Naive thymus-derived CD8-positive, alpha-beta T cell (primary cell): ENCODE measurements around the gene TCF25. TPM values are rescaled to one million over a fixed set of nuclear protein-coding genes. Genes with fewer than 3 reads are reported as not detected.

Source experiments
- ATAC-seq, 2 donors: fragments of 150-1000 bp; cut with Tn5 transposase in 1 of 2; sonication (Bioruptor Pico), chemical (Tn5 transposase) in 1 of 2; 1 replicate in 1 of 2; 2 replicates in 1 of 2; pipeline ENCODE4 v1.10.0; 2021; ENCODE audit warnings: mild to moderate bottlenecking in 2 of 2, moderate library complexity in 2 of 2
- POLR2A ChIA-PET: fragments of 350-600 bp; sonication (Branson Sonifier 250); formaldehyde crosslinking; loops from one replicate; lab custom pipeline; 2021; ENCODE audit warnings: antibody characterized with exemption; lab: Charles Lee
- DNase-seq, 10 donors: peaks; one replicate each; pipeline versions ENCODE4 v3.0.0 to v3.0.0-alpha.2; 2020 to 2022
- H3K27ac Mint-ChIP-seq, 10 donors: one replicate each; pipeline ENCODE4 v1.8.0; 2020 to 2022; ENCODE audit warnings: mild to moderate bottlenecking in 10 of 10, mixed read lengths in 10 of 10, moderate library complexity in 4 of 10, inconsistent platforms in 1 of 10
- H3K27me3 Mint-ChIP-seq, 5 donors: one replicate each; pipeline ENCODE4 v1.8.0; 2021 to 2022; ENCODE audit warnings: mixed read lengths in 5 of 5
- H3K36me3 Mint-ChIP-seq, 3 donors: one replicate each; pipeline ENCODE4 v1.8.0; 2020 to 2022; ENCODE audit warnings: mixed read lengths in 3 of 3, mild to moderate bottlenecking in 2 of 3, inconsistent platforms in 1 of 3
- H3K4me1 Mint-ChIP-seq, 4 donors: one replicate each; pipeline ENCODE4 v1.8.0; 2021 to 2022; ENCODE audit warnings: mixed read lengths in 4 of 4
- H3K4me3 Mint-ChIP-seq, 10 donors: one replicate each; pipeline ENCODE4 v1.8.0; 2020 to 2022; ENCODE audit warnings: mild to moderate bottlenecking in 10 of 10, mixed read lengths in 10 of 10, moderate library complexity in 6 of 10, inconsistent platforms in 1 of 10
- H3K9me3 Mint-ChIP-seq, 9 donors: one replicate each; pipeline ENCODE4 v1.8.0; 2020 to 2022; ENCODE audit warnings: mixed read lengths in 9 of 9, mild to moderate bottlenecking in 3 of 9, inconsistent platforms in 1 of 9, moderate library complexity in 1 of 9
- polyA plus RNA-seq, 3 donors: library from polyadenylated mRNA; unstranded; fragments of 300-500 nt; fragmentation: Illumina TruSeq; gene quantifications; one replicate each; pipeline ENCODE4 v1.2.3, GENCODE V29; 2021
- total RNA-seq, 8 experiments: library from RNA in 2 of 8; stranded (reverse) in 2 of 8; gene quantifications; one replicate each; pipeline ENCODE4 v1.2.3 and lab custom pipeline; 2021 to 2026

The TCF25 gene
- total and polyA plus RNA-seq, 5 experiments from 2014 or later: 86.8 to 294 (median 107) TPM

- Mint-ChIP-seq H3K4me3 (no peak overlapping the region), H3K9me3 (no peaks in the 10 kb centered on the region), H3K27ac (no peak overlapping the region), H3K27me3 (peaks cover 0 to 5% (median 0%) of the 10 kb centered on the region in 5 donors), H3K4me1 (peaks cover 3 to 52% (median 17%) of the 10 kb centered on the region in 4 donors), H3K36me3 (peaks cover 0 to 11% (median 0%) of the 10 kb centered on the region in 3 donors)
- peak in 1 of 10 donors; percentile 13 for DNase-seq
- POLR2A ChIA-PET: no interaction called here
- ATAC-seq: no peak
Observed at GRCh38 chr16:89952049-89952448, 78.7 kb downstream of the TCF25 start.

DNA sequence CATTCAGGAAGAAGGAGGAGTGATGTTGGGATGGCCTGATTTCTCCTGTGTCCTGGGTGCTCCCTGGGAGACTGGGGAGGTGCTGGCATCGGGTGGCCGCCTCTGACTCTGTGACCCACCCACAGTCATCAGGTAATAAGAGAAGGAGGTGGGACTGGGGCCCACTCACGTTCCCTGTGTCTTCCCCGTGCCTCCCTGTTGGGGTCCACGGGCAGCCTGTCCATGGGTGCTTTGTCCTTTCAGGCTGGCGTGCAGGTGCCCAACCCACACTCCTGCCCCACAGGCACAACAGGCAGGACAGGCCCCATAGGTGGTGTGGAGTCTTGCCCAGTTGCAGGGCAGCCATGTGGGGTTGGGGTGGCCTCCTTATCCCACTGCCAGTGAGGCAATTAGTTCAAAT is 79.2 kb downstream of the TCF25 start:
- Mint-ChIP-seq H3K4me1 (peaks cover 3 to 50% (median 14%) of the 10 kb centered on the region in 4 donors), H3K9me3 (no peaks in the 10 kb centered on the region)
- no peak for ATAC-seq

DNA sequence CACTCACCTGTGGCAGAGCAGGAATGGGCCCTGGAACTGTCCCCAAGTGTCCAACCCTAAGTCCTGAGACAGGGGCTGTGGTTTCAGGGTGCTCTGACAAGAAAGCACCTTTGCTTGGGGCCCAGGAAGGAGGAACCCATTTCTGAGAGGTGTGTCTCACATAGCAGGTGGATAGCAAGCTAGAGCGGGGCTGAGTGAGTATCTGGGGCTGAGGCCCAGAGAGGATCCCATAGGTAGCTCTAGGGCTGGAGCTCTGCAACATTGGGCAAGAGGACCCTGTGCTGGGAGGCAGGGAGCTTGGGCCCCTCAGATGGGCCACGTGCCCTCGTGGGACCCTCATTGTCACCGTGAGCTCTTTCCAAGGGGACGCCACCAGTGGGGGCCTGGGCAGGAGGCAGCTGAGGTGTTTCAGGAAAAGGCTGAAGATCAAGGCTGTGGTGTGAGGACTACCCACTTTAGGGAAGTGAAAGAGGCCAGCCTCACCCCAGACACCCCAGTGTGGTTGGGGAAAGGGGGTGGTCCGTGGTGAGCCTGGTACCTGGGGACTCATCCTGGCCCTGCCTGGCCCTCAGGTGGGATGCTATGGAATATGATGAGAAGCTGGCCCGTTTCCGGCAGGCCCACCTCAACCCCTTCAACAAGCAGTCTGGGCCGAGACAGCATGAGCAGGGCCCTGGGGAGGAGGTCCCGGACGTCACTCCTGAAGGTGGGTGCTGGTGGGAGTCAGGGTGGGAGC is 80.4 kb downstream of the TCF25 start:
- Mint-ChIP-seq H3K4me3 (peak overlapping the region in 1 of 10 donors; percentile 19), H3K27me3 (no peaks in the 10 kb centered on the region), H3K9me3 (no peaks in the 10 kb centered on the region), H3K36me3 (peaks cover 0 to 15% (median 3%) of the 10 kb centered on the region in 3 donors), H3K27ac (no peak overlapping the region), H3K4me1 (peaks cover 3 to 45% (median 7%) of the 10 kb centered on the region in 4 donors)
- DNase-seq: peak in 1 of 10 donors; percentile 52
- ATAC-seq: no peak
- POLR2A ChIA-PET: interaction anchor here (1.1 kb wide), 1 partner anchor 18 kb away, joined by 3 read pairs; no protein-coding TSS in a partner anchor

More for the DNA sequence above, 79.2 kb downstream of the TCF25 start:
- Mint-ChIP-seq H3K4me3 (no peak overlapping the region), H3K27me3 (peaks cover 0 to under 1% (median 0%) of the 10 kb centered on the region in 5 donors), H3K27ac (no peak overlapping the region), H3K36me3 (peaks cover 0 to 12% (median 0%) of the 10 kb centered on the region in 3 donors)
- no peak for DNase-seq
- POLR2A ChIA-PET: no interaction called here

DNA sequence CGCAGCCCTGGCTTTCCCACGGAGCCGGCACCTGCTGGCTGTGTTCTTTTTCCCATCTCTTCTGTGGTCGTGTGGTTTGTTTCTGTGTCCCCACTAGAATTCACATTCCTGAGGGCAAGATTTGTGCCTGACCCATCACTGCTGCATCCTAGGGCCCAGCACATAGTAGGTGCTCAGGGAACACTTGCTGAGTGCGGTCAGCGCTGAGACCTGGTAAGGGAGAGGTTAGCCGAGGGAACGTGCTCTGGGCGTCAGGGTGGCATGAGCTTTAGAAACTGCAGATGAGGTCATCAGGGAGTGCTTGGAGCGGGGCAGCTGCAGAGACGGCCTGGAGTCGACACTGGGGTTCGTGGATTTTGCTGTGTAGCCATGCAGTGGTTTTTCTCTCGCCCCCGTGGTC is 81.1 kb downstream of the TCF25 start:
- peaks cover 3 to 45% (median 7%) of the 10 kb centered on the region in 4 donors for H3K4me1 Mint-ChIP-seq
- DNase-seq: no peak
- H3K9me3 Mint-ChIP-seq: no peaks in the 10 kb centered on the region
- POLR2A ChIA-PET: interaction anchor here (1.1 kb wide), 1 partner anchor 17 kb away, joined by 3 read pairs; no protein-coding TSS in a partner anchor
- H3K27ac Mint-ChIP-seq: no peak overlapping the region
- no peak for ATAC-seq
- H3K36me3 Mint-ChIP-seq: peaks cover 0 to 20% (median 4%) of the 10 kb centered on the region in 3 donors
- no peaks in the 10 kb centered on the region for H3K27me3 Mint-ChIP-seq
- H3K4me3 Mint-ChIP-seq: no peak overlapping the region

- H3K9me3 Mint-ChIP-seq: no peaks in the 10 kb centered on the region
- DNase-seq (peak in 1 of 10 donors; percentile 41), ATAC-seq (no peak)
- peaks cover 0 to 23% (median 4%) of the 10 kb centered on the region in 3 donors for H3K36me3 Mint-ChIP-seq
- no peak overlapping the region for H3K4me3 Mint-ChIP-seq
- POLR2A ChIA-PET: no interaction called here
- H3K27ac Mint-ChIP-seq: peak overlapping the region in 1 of 10 donors; percentile 32
- H3K4me1 Mint-ChIP-seq: peaks cover 0 to 40% (median 3%) of the 10 kb centered on the region in 4 donors
- H3K27me3 Mint-ChIP-seq: no peaks in the 10 kb centered on the region
Observed at GRCh38 chr16:89955001-89955685, 81.8 kb downstream of the TCF25 start.

- peaks cover 0 to 27% (median 4%) of the 10 kb centered on the region in 3 donors for H3K36me3 Mint-ChIP-seq
- H3K27ac Mint-ChIP-seq: peak overlapping the region in 1 of 10 donors; percentile 62
- ATAC-seq: no peak
- POLR2A ChIA-PET: no interaction called here
- H3K4me1 Mint-ChIP-seq: peaks cover 0 to 35% (median under 1%) of the 10 kb centered on the region in 4 donors
- H3K27me3 Mint-ChIP-seq: no peaks in the 10 kb centered on the region
- H3K4me3 Mint-ChIP-seq: peak overlapping the region in 1 of 10 donors; percentile 32
- DNase-seq: peak in 1 of 10 donors; percentile 9
- H3K9me3 Mint-ChIP-seq: no peaks in the 10 kb centered on the region
Observed at GRCh38 chr16:89956505-89957215, 83.3 kb downstream of the TCF25 start.

DNA sequence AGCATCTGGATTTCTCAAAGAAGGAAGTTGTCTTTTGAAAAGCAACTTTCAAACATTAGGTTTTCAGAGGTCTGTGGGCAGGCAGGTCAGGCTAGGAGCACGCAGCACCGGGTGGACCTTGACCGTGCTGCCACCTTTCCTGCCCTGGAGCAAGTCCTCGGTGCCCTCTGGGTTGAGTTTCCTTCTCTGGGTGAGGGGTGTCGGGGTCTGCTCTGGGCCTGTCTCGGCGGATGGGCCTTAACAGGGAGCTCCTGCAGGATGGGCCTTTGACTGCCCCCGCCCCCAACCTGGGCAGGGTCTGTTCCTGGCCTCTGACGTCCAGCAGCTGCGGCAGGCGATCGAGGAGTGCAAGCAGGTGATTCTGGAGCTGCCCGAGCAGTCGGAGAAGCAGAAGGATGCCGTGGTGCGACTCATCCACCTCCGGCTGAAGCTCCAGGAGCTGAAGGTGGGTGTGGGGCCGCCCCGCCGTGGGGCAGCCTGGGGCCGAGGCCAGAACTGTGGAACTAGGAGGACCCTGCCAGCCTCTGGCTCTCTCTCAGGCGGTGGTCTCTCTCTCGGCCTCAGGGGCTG is 83.9 kb downstream of the TCF25 start:
- Mint-ChIP-seq H3K27ac (peak overlapping the region in 1 of 10 donors; percentile 62), H3K4me3 (peak overlapping the region in 1 of 10 donors; percentile 32), H3K36me3 (peaks cover 0 to 27% (median 4%) of the 10 kb centered on the region in 3 donors), H3K9me3 (no peaks in the 10 kb centered on the region), H3K27me3 (no peaks in the 10 kb centered on the region), H3K4me1 (peaks cover 0 to 32% (median under 1%) of the 10 kb centered on the region in 4 donors)
- POLR2A ChIA-PET: no interaction called here
- ATAC-seq (no peak), DNase-seq (peak in 1 of 10 donors; percentile 19)

DNA sequence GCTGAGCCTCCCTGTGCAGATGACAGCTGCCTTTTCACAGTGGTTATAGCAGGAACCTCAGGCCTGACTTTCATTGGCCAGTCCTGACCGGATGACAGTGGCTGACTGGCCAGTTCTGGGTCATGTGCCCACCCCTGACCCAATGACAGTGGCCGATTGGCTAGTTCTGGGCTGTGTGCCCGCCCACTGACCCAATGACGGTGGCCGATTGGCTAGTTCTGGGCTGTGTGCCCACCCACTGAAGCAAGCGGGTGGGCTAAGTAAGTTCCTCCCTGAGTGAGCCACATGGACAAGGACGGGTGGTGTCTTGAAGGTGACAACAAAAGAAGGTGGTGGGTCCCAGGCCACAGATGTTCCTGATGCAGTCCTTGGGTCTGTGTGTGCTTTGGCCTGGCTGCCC is 84.7 kb downstream of the TCF25 start:
- Mint-ChIP-seq H3K36me3 (peaks cover 0 to 27% (median 4%) of the 10 kb centered on the region in 3 donors), H3K4me1 (peaks cover 0 to 31% (median under 1%) of the 10 kb centered on the region in 4 donors), H3K27ac (no peak overlapping the region), H3K4me3 (no peak overlapping the region), H3K9me3 (no peaks in the 10 kb centered on the region), H3K27me3 (no peaks in the 10 kb centered on the region)
- POLR2A ChIA-PET: no interaction called here
- DNase-seq (peak in 1 of 10 donors; percentile 38), ATAC-seq (no peak)

GRCh38 chr16:89958596-89958995 is 85.2 kb downstream of the TCF25 start:
- no peaks in the 10 kb centered on the region for H3K27me3 Mint-ChIP-seq
- POLR2A ChIA-PET: no interaction called here
- H3K4me3 Mint-ChIP-seq: no peak overlapping the region
- peaks cover 0 to 26% (median 1%) of the 10 kb centered on the region in 4 donors for H3K4me1 Mint-ChIP-seq
- H3K27ac Mint-ChIP-seq: peak overlapping the region in 2 of 10 donors; percentile 47 to 61
- H3K9me3 Mint-ChIP-seq: no peaks in the 10 kb centered on the region
- H3K36me3 Mint-ChIP-seq: peaks cover 0 to 28% (median 4%) of the 10 kb centered on the region in 3 donors
- ATAC-seq (no peak), DNase-seq (no peak)

GRCh38 chr16:89960966-89961365 is 87.6 kb downstream of the TCF25 start:
- Mint-ChIP-seq H3K27ac (no peak overlapping the region), H3K27me3 (no peaks in the 10 kb centered on the region), H3K36me3 (peaks cover 0 to 23% (median 4%) of the 10 kb centered on the region in 3 donors), H3K4me3 (no peak overlapping the region), H3K4me1 (peaks cover 0 to 10% (median under 1%) of the 10 kb centered on the region in 4 donors), H3K9me3 (no peaks in the 10 kb centered on the region)
- DNase-seq (no peak), ATAC-seq (no peak)
- POLR2A ChIA-PET: interaction anchor here (1.1 kb wide), 1 partner anchor 14 kb away, joined by 4 read pairs; no protein-coding TSS in a partner anchor
